Left ventricle myocardium inferior (tissue), 1 donor: ENCODE data around the gene DNM3. TPM values are rescaled to one million over a fixed set of nuclear protein-coding genes. Genes with fewer than 3 reads are reported as not detected.
A peak's percentile ranks its signal among the peaks of the same experiment; 100 is the strongest.
"Not testable (repeated sequence)": the region's sequence is repeated elsewhere in the genome, so short reads cannot be mapped to it uniquely, and the experiment has no call there.

Experiments
- DNase-seq: peaks from one replicate; pipeline ENCODE4 v3.0.0-alpha.2; 2020
- H3K27ac ChIP-seq: fragments of 200-600 bp; replicated peaks from 2 replicates; pipeline ENCODE4 v1.8.0; 2021
- H3K27me3 ChIP-seq: fragments of 200-600 bp; 2 replicates; pipeline ENCODE4 v1.8.0; 2021; ENCODE audit warnings: low read depth
- H3K36me3 ChIP-seq: fragments of 200-600 bp; 2 replicates; pipeline ENCODE4 v1.8.0; 2021
- H3K4me1 ChIP-seq: fragments of 200-600 bp; 2 replicates; pipeline ENCODE4 v1.8.0; 2021
- H3K4me3 ChIP-seq: fragments of 200-600 bp; 2 replicates; pipeline ENCODE4 v1.8.0; 2021; ENCODE audit warnings: mild to moderate bottlenecking, moderate library complexity
- H3K9me3 ChIP-seq: fragments of 200-600 bp; replicated peaks from 2 replicates; pipeline ENCODE4 v1.8.0; 2021
- CTCF ChIP-seq: fragments of 200-600 bp; IDR thresholded peaks from 2 replicates; pipeline ENCODE4 v1.8.0; 2021; ENCODE audit warnings: antibody characterized with exemption, mild to moderate bottlenecking, borderline replicate concordance
- intact Hi-C: fragments of 100-400 bp; cut with micrococcal nuclease; formaldehyde crosslinking; loops from one replicate; pipeline ENCODE4 v1.11.0; 2022
- total RNA-seq: library from RNA; stranded (reverse); fragmentation: NEBNext Ultra II Directional; extraction: Animal tissue kit (Norgen Biotek cat#: 25700); gene quantifications from one replicate; pipeline ENCODE4 v1.2.1, GENCODE V29; 2021
- donor health status: DM: no; HTN: yes; CAD: no; lungs with severe emphysema.

DNM3 gene
- total RNA-seq, 1 donor from 2014 or later, result 1.2 TPM

DNA sequence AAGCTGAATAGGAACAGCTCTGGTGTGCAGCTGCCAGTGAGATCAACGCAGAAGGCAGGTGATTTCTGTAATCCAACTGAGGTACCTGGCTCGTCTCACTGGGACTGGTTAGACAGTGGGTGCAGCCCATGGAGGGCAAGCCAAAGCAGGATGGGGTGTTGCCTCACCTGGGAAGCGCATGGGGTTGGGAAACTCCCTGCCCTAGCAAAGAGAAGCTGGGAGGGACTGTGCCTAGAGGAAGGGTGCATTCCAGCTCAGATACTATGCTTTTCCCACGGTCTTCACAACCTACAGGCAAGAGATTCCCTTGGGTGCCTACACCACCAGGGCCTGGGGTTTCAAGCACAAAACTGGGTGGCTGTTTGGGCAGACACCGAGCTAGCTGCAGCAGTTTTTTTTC lies 183.2 kb downstream of the DNM3 start:
- Histone ChIP-seq H3K27ac (no peak overlapping the region), H3K9me3 (no peaks in the 10 kb centered on the region), H3K4me3 (no peak overlapping the region), H3K27me3 (no peaks in the 10 kb centered on the region), H3K4me1 (no peaks in the 10 kb centered on the region), H3K36me3 (no peaks in the 10 kb centered on the region)
- intact Hi-C loops, result no loop called here
- no peak for TF ChIP-seq CTCF
- DNase-seq, result no peak

- intact Hi-C loops, H3K4me1 ChIP-seq, H3K36me3 ChIP-seq, H3K4me3 ChIP-seq, H3K27ac ChIP-seq, H3K9me3 ChIP-seq, H3K27me3 ChIP-seq, DNase-seq: not testable (repeated sequence)
Observed at GRCh38 chr1:172024944-172025738, 183.8 kb downstream of the DNM3 start.

- intact Hi-C loops, result no loop called here
- Histone ChIP-seq H3K36me3 (peaks cover 10% of the 10 kb centered on the region), H3K27me3 (no peaks in the 10 kb centered on the region)
Observed at GRCh38 chr1:172040466-172040865, 199.2 kb downstream of the DNM3 start.

GRCh38 chr1:172041102-172041501 lies 199.8 kb downstream of the DNM3 start:
- intact Hi-C loops, result no loop called here
- H3K36me3 ChIP-seq, result peaks cover 14% of the 10 kb centered on the region
- no peaks in the 10 kb centered on the region for H3K9me3 ChIP-seq
- H3K4me3 ChIP-seq, result no peak overlapping the region
- no peaks in the 10 kb centered on the region for H3K4me1 ChIP-seq
- H3K27ac ChIP-seq, result no peak overlapping the region
- DNase-seq, result no peak
- TF ChIP-seq CTCF, result no peak
- no peaks in the 10 kb centered on the region for H3K27me3 ChIP-seq

More at GRCh38 chr1:172040466-172040865, 199.2 kb downstream of the DNM3 start:
- no peak for DNase-seq
- Histone ChIP-seq H3K9me3 (no peaks in the 10 kb centered on the region), H3K27ac (no peak overlapping the region), H3K4me1 (no peaks in the 10 kb centered on the region), H3K4me3 (no peak overlapping the region)
- no peak for TF ChIP-seq CTCF

- Histone ChIP-seq H3K4me3 (peak overlapping the region; percentile 17), H3K4me1 (no peaks in the 10 kb centered on the region), H3K36me3 (peaks cover 14% of the 10 kb centered on the region), H3K9me3 (no peaks in the 10 kb centered on the region), H3K27ac (no peak overlapping the region), H3K27me3 (no peaks in the 10 kb centered on the region)
- intact Hi-C loops, result no loop called here
- peak; percentile 60 for TF ChIP-seq CTCF
- DNase-seq, result no peak
Observed at GRCh38 chr1:172041742-172042141, 200.4 kb downstream of the DNM3 start.

DNA sequence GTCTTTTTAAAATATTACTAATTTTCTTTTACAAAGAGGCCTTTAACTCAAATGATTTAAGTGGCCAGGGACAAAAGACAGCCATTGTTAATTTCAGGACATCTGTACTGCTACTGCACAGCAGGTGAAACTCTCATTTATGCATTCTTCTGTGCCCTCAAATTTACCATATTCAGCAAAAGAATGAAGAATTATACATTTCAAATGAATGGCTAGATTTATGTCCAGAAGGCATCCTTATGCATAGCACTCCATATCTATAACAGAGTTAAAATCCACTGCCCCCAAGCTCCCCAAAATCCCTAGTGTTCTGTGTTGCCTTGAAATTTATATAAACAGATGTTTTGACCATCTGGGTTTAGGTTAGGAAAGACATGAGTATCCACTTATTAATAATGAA lies 202.6 kb downstream of the DNM3 start:
- Histone ChIP-seq H3K27me3 (no peaks in the 10 kb centered on the region), H3K4me1 (no peaks in the 10 kb centered on the region), H3K4me3 (no peak overlapping the region), H3K36me3 (peaks cover 17% of the 10 kb centered on the region), H3K9me3 (no peaks in the 10 kb centered on the region), H3K27ac (no peak overlapping the region)
- DNase-seq, result no peak
- intact Hi-C loops, result no loop called here
- TF ChIP-seq CTCF, result no peak
